OCI-LY7 (cell line): Measurements from ENCODE around the gene CNBD2. TPM values are rescaled to one million over a fixed set of nuclear protein-coding genes. Genes with fewer than 3 reads are reported as not detected.

Experiments
- BruUV-seq: library from RNA; stranded (reverse); fragments of 400-500 nt; replicated peaks from 2 replicates; lab custom pipeline; 2021; lab: Mats Ljungman, UMichigan
- CTCF ChIA-PET: fragments of 300-600 bp; sonication (Branson Sonifier 250); formaldehyde crosslinking; loops from one replicate; lab custom pipeline; 2022; ENCODE audit warnings: antibody characterized with exemption; ENCODE audit not compliant: unreplicated experiment; lab: Charles Lee
- POLR2A ChIA-PET: fragments of 300-600 bp; sonication (Branson Sonifier 250); formaldehyde crosslinking; loops from one replicate; lab custom pipeline; 2022; ENCODE audit warnings: antibody characterized with exemption; lab: Charles Lee
- DNase-seq: peaks from one replicate; pipeline ENCODE4 v3.0.0-alpha.2; 2015; ENCODE audit warnings: low spot score
- H2AFZ ChIP-seq: fragments of 200-600 bp; sonication (generic), shearing (Covaris generic); 2 replicates; pipeline ENCODE4 v1.6.1; 2014; ENCODE audit warnings: mild to moderate bottlenecking, antibody characterized with exemption, low read length, moderate library complexity
- H3K27ac ChIP-seq: fragments of 200-600 bp; sonication (generic); 2 replicates; pipeline ENCODE4 v1.5.1; 2014; ENCODE audit warnings: mixed run types, low read depth, mild to moderate bottlenecking, moderate library complexity, low read length, inconsistent platforms; ENCODE audit not compliant: poor library complexity, severe bottlenecking
- H3K36me3 ChIP-seq: fragments of 200-600 bp; sonication (generic); 2 replicates; pipeline ENCODE4 v1.6.1; 2014; ENCODE audit warnings: mild to moderate bottlenecking, antibody characterized with exemption, low read length, moderate library complexity, mixed read lengths; ENCODE audit not compliant: insufficient read depth
- H3K4me1 ChIP-seq: fragments of 200-600 bp; sonication (generic); 2 replicates; pipeline ENCODE4 v1.5.1; 2014; ENCODE audit warnings: mild to moderate bottlenecking, low read length; ENCODE audit not compliant: insufficient read depth, poor library complexity, severe bottlenecking
- H3K4me2 ChIP-seq: fragments of 200-600 bp; sonication (generic); 2 replicates; pipeline ENCODE4 v1.6.1; 2014; ENCODE audit warnings: mild to moderate bottlenecking, low read length
- H3K4me3 ChIP-seq: fragments of 200-600 bp; sonication (generic); 2 replicates; pipeline ENCODE4 v1.5.1; 2014; ENCODE audit warnings: mild to moderate bottlenecking, low read depth, low read length; ENCODE audit not compliant: poor library complexity, severe bottlenecking
- H3K79me2 ChIP-seq: fragments of 200-600 bp; sonication (generic); 2 replicates; pipeline ENCODE4 v1.6.1; 2016; ENCODE audit warnings: low read depth, mild to moderate bottlenecking, low read length, moderate library complexity, mixed read lengths; ENCODE audit not compliant: insufficient read depth
- H3K9me2 ChIP-seq: fragments of 200-600 bp; sonication (generic); 2 replicates; pipeline ENCODE4 v1.6.1; 2016; ENCODE audit warnings: mild to moderate bottlenecking, low read length, mixed read lengths; ENCODE audit not compliant: insufficient read depth
- H3K9me3 ChIP-seq: fragments of 200-600 bp; sonication (generic); 2 replicates; pipeline ENCODE4 v1.6.1; 2014; ENCODE audit warnings: mild to moderate bottlenecking, mixed run types, low read length, mixed read lengths
- H4K20me1 ChIP-seq: fragments of 200-600 bp; sonication (generic); 2 replicates; pipeline ENCODE4 v1.6.1; 2014; ENCODE audit warnings: mild to moderate bottlenecking, antibody characterized with exemption, low read length, moderate library complexity, mixed read lengths; ENCODE audit not compliant: insufficient read depth
- EZH2phosphoT487 ChIP-seq: fragments of 200-600 bp; sonication (generic); IDR thresholded peaks from 2 replicates; pipeline ENCODE4 v1.6.1; 2018; ENCODE audit warnings: low read depth, borderline replicate concordance, mild to moderate bottlenecking, mixed run types, antibody characterized with exemption, low read length, moderate library complexity, mixed read lengths
- intact Hi-C: fragments of 100-400 bp; cut with micrococcal nuclease; formaldehyde crosslinking; loops from one replicate; pipeline ENCODE4 v1.10.0; 2022; ENCODE audit not compliant: unreplicated experiment
- total RNA-seq, 2 experiments: library from RNA; depleted of rRNA in 1 of 2; stranded (reverse); fragments of >200 nt in 1 of 2; shearing (Covaris generic) in 1 of 2; gene quantifications; 2 replicates each; pipeline ENCODE4 v1.2.3, GENCODE V29; 2014 to 2022
- TF ChIP-seq, protein P1 (sequence below): fragments of 200-600 bp; sonication (generic); conservative IDR thresholded peaks from 2 replicates; pipeline ENCODE4 v1.5.1; 2014; ENCODE audit warnings: mild to moderate bottlenecking, antibody characterized with exemption, low read length, moderate library complexity, mixed read lengths

Gene CNBD2
- total RNA-seq, 2 experiments from 2014 or later: 10.4 to 10.5 TPM

DNA sequence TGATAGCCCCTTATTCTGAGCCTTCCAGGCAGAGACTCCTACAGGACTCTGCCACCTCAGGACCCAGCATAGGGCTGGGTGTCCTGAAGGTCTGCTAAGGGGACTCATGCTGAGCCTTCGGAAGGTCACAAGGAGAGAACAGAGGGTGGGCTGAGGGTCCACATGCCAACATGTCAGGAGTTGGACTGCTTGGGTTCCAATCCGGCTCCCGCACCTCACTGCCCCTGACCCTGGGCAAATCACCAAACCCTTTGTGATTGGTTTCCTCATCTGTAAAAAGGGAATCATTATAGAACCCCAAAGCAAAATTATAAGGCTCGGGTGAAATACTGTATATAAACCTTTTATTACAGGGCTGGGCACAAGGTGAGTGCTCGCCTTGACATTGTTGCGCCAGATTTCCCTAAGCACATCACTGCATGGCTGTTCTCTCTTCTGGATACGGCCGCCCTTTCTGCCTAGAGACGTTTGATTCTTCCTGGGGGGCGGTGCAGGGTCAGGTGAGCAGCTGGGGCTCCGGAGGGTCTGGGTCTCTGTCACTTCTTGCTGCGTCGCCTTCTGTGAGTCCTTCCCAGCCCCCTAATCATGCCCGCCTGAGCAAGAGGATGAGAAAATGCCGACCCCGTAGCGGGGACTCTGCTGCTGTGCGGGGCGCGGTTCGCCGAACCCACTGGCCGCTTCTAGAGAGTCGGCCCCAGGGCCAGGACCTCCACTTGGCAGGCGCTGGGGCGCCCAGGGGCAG, 95.7 kb downstream of the CNBD2 start:
- H3K9me3 ChIP-seq: no peaks in the 10 kb centered on the region; the same call in 1 of the 2 replicates
- POLR2A ChIA-PET: interaction anchor here (0.5 kb wide), 1 partner anchor 878 kb away, joined by 5 read pairs; no protein-coding TSS in a partner anchor
- TF ChIP-seq, protein P1, sequence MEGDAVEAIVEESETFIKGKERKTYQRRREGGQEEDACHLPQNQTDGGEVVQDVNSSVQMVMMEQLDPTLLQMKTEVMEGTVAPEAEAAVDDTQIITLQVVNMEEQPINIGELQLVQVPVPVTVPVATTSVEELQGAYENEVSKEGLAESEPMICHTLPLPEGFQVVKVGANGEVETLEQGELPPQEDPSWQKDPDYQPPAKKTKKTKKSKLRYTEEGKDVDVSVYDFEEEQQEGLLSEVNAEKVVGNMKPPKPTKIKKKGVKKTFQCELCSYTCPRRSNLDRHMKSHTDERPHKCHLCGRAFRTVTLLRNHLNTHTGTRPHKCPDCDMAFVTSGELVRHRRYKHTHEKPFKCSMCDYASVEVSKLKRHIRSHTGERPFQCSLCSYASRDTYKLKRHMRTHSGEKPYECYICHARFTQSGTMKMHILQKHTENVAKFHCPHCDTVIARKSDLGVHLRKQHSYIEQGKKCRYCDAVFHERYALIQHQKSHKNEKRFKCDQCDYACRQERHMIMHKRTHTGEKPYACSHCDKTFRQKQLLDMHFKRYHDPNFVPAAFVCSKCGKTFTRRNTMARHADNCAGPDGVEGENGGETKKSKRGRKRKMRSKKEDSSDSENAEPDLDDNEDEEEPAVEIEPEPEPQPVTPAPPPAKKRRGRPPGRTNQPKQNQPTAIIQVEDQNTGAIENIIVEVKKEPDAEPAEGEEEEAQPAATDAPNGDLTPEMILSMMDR: no peak
- no peak for TF ChIP-seq EZH2phosphoT487
- no peaks in the 10 kb centered on the region for H4K20me1 ChIP-seq
- no peaks in the 10 kb centered on the region for H3K9me2 ChIP-seq
- no peaks in the 10 kb centered on the region for H3K36me3 ChIP-seq
- peaks cover 5% of the 10 kb centered on the region for H3K4me1 ChIP-seq
- peak overlapping the region; percentile 72 for H3K4me3 ChIP-seq
- CTCF ChIA-PET: no interaction called here
- DNase-seq: no peak
- H3K27ac ChIP-seq: no peak overlapping the region
- H3K79me2 ChIP-seq: no peaks in the 10 kb centered on the region
- H3K4me2 ChIP-seq: peak overlapping the region; percentile 98
- intact Hi-C loops: no loop called here
- peak overlapping the region; percentile 92 for H2AFZ ChIP-seq
- no TSS peak for BruUV-seq

DNA sequence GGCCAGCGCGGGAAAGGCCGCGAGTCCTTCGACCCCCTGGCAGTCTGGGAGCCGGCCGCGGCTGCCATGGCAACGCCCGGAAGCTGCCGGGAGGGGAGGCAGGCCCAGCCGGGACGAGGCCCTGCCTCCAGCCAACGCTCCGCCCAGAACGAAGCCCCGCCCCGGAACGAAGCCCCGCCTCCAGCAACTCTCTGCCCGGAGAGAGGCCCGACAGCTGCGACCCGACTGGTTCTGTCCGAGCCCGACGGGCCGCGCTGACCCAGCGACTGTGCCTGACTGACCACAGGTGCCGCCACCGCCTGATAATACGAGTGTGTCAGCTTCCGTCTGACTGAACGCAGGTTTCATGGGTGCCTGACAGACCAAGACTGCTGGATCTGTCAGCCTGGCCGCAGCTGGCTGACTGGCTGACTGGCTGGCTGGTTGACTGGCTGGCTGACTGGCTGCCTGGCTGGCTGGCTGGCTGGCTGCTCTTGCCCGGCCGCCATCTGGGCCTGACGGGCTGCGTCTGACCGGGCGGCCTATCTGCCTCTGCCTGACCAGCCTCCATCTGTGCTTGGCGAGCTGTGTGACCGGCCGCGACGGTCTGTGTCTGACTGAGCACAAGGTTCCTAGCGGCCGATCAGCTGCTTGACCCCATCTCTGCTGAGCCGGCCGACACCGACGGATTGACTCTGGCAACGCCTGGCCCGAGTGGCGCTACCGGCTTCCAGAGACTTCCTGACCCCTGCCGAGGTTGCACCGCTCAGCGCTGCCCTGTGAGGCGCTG, 96.5 kb downstream of the CNBD2 start:
- Histone ChIP-seq H3K9me2 (no peaks in the 10 kb centered on the region), H3K79me2 (no peaks in the 10 kb centered on the region), H3K4me3 (peak overlapping the region; percentile 72), H3K27ac (no peak overlapping the region), H4K20me1 (no peaks in the 10 kb centered on the region), H3K4me2 (peak overlapping the region; percentile 98), H3K4me1 (peaks cover 5% of the 10 kb centered on the region), H3K36me3 (no peaks in the 10 kb centered on the region), H2AFZ (peak overlapping the region; percentile 92), H3K9me3 (no peaks in the 10 kb centered on the region; the same call in 1 of the 2 replicates)
- CTCF ChIA-PET: no interaction called here
- POLR2A ChIA-PET: interaction anchor here (0.5 kb wide), 1 partner anchor 879 kb away, joined by 5 read pairs; no protein-coding TSS in a partner anchor
- intact Hi-C loops: no loop called here
- no peak for TF ChIP-seq EZH2phosphoT487
- TF ChIP-seq, protein P1: no peak
- peak; percentile 86 for DNase-seq
- BruUV-seq: no TSS peak
